GM23338 (cell line): ENCODE measurements around the gene PPP1R14B. TPM values are rescaled to one million over a fixed set of nuclear protein-coding genes. Genes with fewer than 3 reads are reported as not detected.

ENCODE experiments used
- ATAC-seq: fragments of 200-7000 bp; cut with Tn5 transposase; 3 replicates; pipeline ENCODE4 v1.9.1; 2020
- DNase-seq: peaks from one replicate; pipeline ENCODE4 v3.0.0-alpha.2; 2015; ENCODE audit warnings: low spot score
- H2AFZ ChIP-seq: fragments of 200-600 bp; sonication (generic); 2 replicates; pipeline ENCODE4 v1.8.0; 2016; ENCODE audit warnings: antibody characterized with exemption, mild to moderate bottlenecking, moderate library complexity
- H3F3A ChIP-seq: fragments of 200-600 bp; sonication (generic); replicated peaks from 2 replicates; pipeline ENCODE4 v1.8.0; 2017; ENCODE audit warnings: antibody characterized with exemption, mixed run types, low read depth
- H3K27ac ChIP-seq: fragments of 200-600 bp; sonication (generic); 2 replicates; pipeline ENCODE4 v1.6.1; 2016; ENCODE audit warnings: low read depth
- H3K27me3 ChIP-seq: fragments of 200-600 bp; sonication (generic); 2 replicates; pipeline ENCODE4 v1.8.0; 2016; ENCODE audit warnings: mild to moderate bottlenecking, mixed run types, moderate library complexity; ENCODE audit not compliant: insufficient read depth
- H3K36me3 ChIP-seq: fragments of 200-600 bp; sonication (generic); 2 replicates; pipeline ENCODE4 v1.8.0; 2016; ENCODE audit warnings: mild to moderate bottlenecking; ENCODE audit not compliant: insufficient read depth
- H3K4me1 ChIP-seq: fragments of 200-600 bp; sonication (generic); 2 replicates; pipeline ENCODE4 v1.8.0; 2016; ENCODE audit warnings: mild to moderate bottlenecking, moderate library complexity; ENCODE audit not compliant: insufficient read depth
- H3K4me2 ChIP-seq: fragments of 200-600 bp; sonication (generic); 2 replicates; pipeline ENCODE4 v1.7.1; 2017; ENCODE audit warnings: mixed run types
- H3K4me3 ChIP-seq: fragments of 200-600 bp; sonication (generic); 2 replicates; pipeline ENCODE4 v1.6.1; 2016; ENCODE audit warnings: mixed run types
- H3K79me2 ChIP-seq: fragments of 200-600 bp; sonication (generic); replicated peaks from 2 replicates; pipeline ENCODE4 v1.8.0; 2017; ENCODE audit warnings: mild to moderate bottlenecking; ENCODE audit not compliant: insufficient read depth
- H3K9me2 ChIP-seq: fragments of 200-600 bp; sonication (generic); 2 replicates; pipeline ENCODE4 v1.8.0; 2017; ENCODE audit not compliant: insufficient read depth
- H4K20me1 ChIP-seq: fragments of 200-600 bp; sonication (generic); replicated peaks from 2 replicates; pipeline ENCODE4 v1.8.0; 2017; ENCODE audit warnings: mild to moderate bottlenecking; ENCODE audit not compliant: insufficient read depth
- H3K27ac Mint-ChIP-seq: 2 replicates; pipeline ENCODE4 v1.8.0; 2020; ENCODE audit warnings: inconsistent platforms, mild to moderate bottlenecking, moderate library complexity, mixed read lengths
- H3K27me3 Mint-ChIP-seq: 3 replicates; pipeline ENCODE4 v1.8.0; 2022; ENCODE audit warnings: low read depth, mild to moderate bottlenecking, moderate library complexity, mixed read lengths, inconsistent platforms; ENCODE audit not compliant: insufficient read depth, poor library complexity
- H3K36me3 Mint-ChIP-seq: 3 replicates; pipeline ENCODE4 v1.8.0; 2021; ENCODE audit warnings: low read depth, mild to moderate bottlenecking, inconsistent platforms, moderate library complexity, mixed read lengths
- H3K4me1 Mint-ChIP-seq: 3 replicates; pipeline ENCODE4 v1.8.0; 2020; ENCODE audit warnings: mild to moderate bottlenecking, inconsistent platforms, mixed read lengths
- H3K4me3 Mint-ChIP-seq: 3 replicates; pipeline ENCODE4 v1.8.0; 2021; ENCODE audit warnings: moderate library complexity, mild to moderate bottlenecking, inconsistent platforms, mixed read lengths
- H3K9me3 Mint-ChIP-seq: 3 replicates; pipeline ENCODE4 v1.8.0; 2020; ENCODE audit warnings: moderate library complexity, mild to moderate bottlenecking, inconsistent platforms, mixed read lengths
- CREB1 ChIP-seq: fragments of 250-450 bp; sonication (Bioruptor Pico); IDR thresholded peaks from 2 replicates; pipeline ENCODE4 v1.5.0; 2020; ENCODE audit warnings: low read depth, mild to moderate bottlenecking, moderate library complexity
- ETS1 ChIP-seq: IDR thresholded peaks from 2 replicates; pipeline ENCODE4 v1.6.1; 2016; ENCODE audit warnings: antibody characterized with exemption
- EZH2 ChIP-seq: fragments of 200-600 bp; sonication (generic); IDR thresholded peaks from one replicate; pipeline ENCODE4 v1.8.0; 2017; ENCODE audit warnings: antibody characterized with exemption, mild to moderate bottlenecking, low read depth; ENCODE audit not compliant: unreplicated experiment
- EZH2phosphoT487 ChIP-seq: fragments of 200-600 bp; sonication (generic); IDR thresholded peaks from one replicate; pipeline ENCODE4 v1.8.1; 2018; ENCODE audit warnings: antibody characterized with exemption; ENCODE audit not compliant: unreplicated experiment
- JUNB ChIP-seq: IDR thresholded peaks from one replicate; pipeline ENCODE4 v1.6.1; 2016; ENCODE audit warnings: antibody characterized with exemption; ENCODE audit not compliant: unreplicated experiment
- NANOG ChIP-seq: IDR thresholded peaks from 2 replicates; pipeline ENCODE4 v1.6.1; 2016; ENCODE audit warnings: antibody characterized with exemption, borderline replicate concordance
- POLR2AphosphoS5 ChIP-seq: IDR thresholded peaks from 2 replicates; pipeline ENCODE4 v1.6.1; 2016; ENCODE audit warnings: antibody characterized with exemption, low read depth
- STAT1 ChIP-seq: IDR thresholded peaks from one replicate; pipeline ENCODE4 v1.6.1; 2016; ENCODE audit warnings: antibody characterized with exemption; ENCODE audit not compliant: unreplicated experiment
- ZNF114 ChIP-seq: fragments of 250-450 bp; sonication (Bioruptor Pico); IDR thresholded peaks from 2 replicates; pipeline ENCODE4 v1.5.0; 2020; ENCODE audit warnings: mild to moderate bottlenecking, moderate library complexity
- ZNF331 ChIP-seq: fragments of 250-450 bp; sonication (Bioruptor Pico); IDR thresholded peaks from 2 replicates; pipeline ENCODE4 v1.5.0; 2020; ENCODE audit warnings: low read depth, mild to moderate bottlenecking, moderate library complexity
- polyA plus RNA-seq: library from polyadenylated mRNA; unstranded; fragments of >200 nt; fragmentation: Nextera tagmentation; extraction: Ambion mirVana; gene quantifications from 2 replicates; pipeline ENCODE4 v1.2.1, GENCODE V29; 2016
- total RNA-seq: library from RNA; depleted of rRNA; stranded (reverse); fragments of >200 nt; shearing (Covaris generic); gene quantifications from 2 replicates; pipeline ENCODE4 v1.2.3, GENCODE V29; 2014
- TF ChIP-seq, protein P1 (sequence below): IDR thresholded peaks from one replicate; pipeline ENCODE4 v1.6.1; 2018; ENCODE audit warnings: antibody characterized with exemption; ENCODE audit not compliant: unreplicated experiment
- TF ChIP-seq, protein P2 (sequence below), 2 experiments: fragments of 200-600 bp in 1 of 2; sonication (generic) in 1 of 2; conservative IDR thresholded peaks; 2 replicates each; pipeline versions ENCODE4 v1.5.1 to v1.6.1; 2016 to 2017; ENCODE audit warnings: antibody characterized with exemption in 2 of 2, low read depth in 2 of 2, mild to moderate bottlenecking in 2 of 2, moderate library complexity in 1 of 2

Gene PPP1R14B
- total and polyA plus RNA-seq, 2 experiments from 2014 or later: 250 to 315 TPM

GRCh38 chr11:64251016-64251752, 4.4 kb upstream of the PPP1R14B start, which contains the start of gene PLCB3:
Gene PLCB3 (plus strand): TSS chr11:64251530. CDS start chr11:64251650, 120 bp downstream.
- H3K4me2 ChIP-seq: peak within 1 kb of the TSS; percentile 100

GRCh38 chr11:64250415-64251015, 3.8 kb upstream of the PPP1R14B start:
- peak; percentile 59 for DNase-seq
- Mint-ChIP-seq H3K27ac (peak overlapping the region; percentile 94), H3K4me1 (peaks cover 39% of the 10 kb centered on the region), H3K4me3 (peak overlapping the region; percentile 88), H3K9me3 (no peaks in the 10 kb centered on the region), H3K36me3 (peaks cover 13% of the 10 kb centered on the region), H3K27me3 (peaks cover 32% of the 10 kb centered on the region)
- peak overlapping the region; percentile 100 for H3K4me3 ChIP-seq
- H2AFZ ChIP-seq: no peak overlapping the region; the same call in 1 of the 2 replicates
- H3K27ac ChIP-seq: peak overlapping the region; percentile 96
- H3K36me3 ChIP-seq: no peaks in the 10 kb centered on the region
- H3K4me1 ChIP-seq: peaks cover 32% of the 10 kb centered on the region
- ATAC-seq: peak; percentile 1
- peak overlapping the region; percentile 100 for H3K4me2 ChIP-seq
- H3K27me3 ChIP-seq: no peaks in the 10 kb centered on the region
- no peaks in the 10 kb centered on the region for H3K9me2 ChIP-seq
- peaks cover 38% of the 10 kb centered on the region for H3F3A ChIP-seq
- peaks cover 27% of the 10 kb centered on the region for H3K79me2 ChIP-seq
- no peaks in the 10 kb centered on the region; the same call in none of the 2 replicates for H4K20me1 ChIP-seq
- TF ChIP-seq, protein P1, sequence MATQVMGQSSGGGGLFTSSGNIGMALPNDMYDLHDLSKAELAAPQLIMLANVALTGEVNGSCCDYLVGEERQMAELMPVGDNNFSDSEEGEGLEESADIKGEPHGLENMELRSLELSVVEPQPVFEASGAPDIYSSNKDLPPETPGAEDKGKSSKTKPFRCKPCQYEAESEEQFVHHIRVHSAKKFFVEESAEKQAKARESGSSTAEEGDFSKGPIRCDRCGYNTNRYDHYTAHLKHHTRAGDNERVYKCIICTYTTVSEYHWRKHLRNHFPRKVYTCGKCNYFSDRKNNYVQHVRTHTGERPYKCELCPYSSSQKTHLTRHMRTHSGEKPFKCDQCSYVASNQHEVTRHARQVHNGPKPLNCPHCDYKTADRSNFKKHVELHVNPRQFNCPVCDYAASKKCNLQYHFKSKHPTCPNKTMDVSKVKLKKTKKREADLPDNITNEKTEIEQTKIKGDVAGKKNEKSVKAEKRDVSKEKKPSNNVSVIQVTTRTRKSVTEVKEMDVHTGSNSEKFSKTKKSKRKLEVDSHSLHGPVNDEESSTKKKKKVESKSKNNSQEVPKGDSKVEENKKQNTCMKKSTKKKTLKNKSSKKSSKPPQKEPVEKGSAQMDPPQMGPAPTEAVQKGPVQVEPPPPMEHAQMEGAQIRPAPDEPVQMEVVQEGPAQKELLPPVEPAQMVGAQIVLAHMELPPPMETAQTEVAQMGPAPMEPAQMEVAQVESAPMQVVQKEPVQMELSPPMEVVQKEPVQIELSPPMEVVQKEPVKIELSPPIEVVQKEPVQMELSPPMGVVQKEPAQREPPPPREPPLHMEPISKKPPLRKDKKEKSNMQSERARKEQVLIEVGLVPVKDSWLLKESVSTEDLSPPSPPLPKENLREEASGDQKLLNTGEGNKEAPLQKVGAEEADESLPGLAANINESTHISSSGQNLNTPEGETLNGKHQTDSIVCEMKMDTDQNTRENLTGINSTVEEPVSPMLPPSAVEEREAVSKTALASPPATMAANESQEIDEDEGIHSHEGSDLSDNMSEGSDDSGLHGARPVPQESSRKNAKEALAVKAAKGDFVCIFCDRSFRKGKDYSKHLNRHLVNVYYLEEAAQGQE: no peak
- TF ChIP-seq, protein P2, sequence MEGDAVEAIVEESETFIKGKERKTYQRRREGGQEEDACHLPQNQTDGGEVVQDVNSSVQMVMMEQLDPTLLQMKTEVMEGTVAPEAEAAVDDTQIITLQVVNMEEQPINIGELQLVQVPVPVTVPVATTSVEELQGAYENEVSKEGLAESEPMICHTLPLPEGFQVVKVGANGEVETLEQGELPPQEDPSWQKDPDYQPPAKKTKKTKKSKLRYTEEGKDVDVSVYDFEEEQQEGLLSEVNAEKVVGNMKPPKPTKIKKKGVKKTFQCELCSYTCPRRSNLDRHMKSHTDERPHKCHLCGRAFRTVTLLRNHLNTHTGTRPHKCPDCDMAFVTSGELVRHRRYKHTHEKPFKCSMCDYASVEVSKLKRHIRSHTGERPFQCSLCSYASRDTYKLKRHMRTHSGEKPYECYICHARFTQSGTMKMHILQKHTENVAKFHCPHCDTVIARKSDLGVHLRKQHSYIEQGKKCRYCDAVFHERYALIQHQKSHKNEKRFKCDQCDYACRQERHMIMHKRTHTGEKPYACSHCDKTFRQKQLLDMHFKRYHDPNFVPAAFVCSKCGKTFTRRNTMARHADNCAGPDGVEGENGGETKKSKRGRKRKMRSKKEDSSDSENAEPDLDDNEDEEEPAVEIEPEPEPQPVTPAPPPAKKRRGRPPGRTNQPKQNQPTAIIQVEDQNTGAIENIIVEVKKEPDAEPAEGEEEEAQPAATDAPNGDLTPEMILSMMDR (conservative IDR thresholded peaks at IDR 0.05; ENCODE audit: low read depth in 2 of 2): no peak
- TF ChIP-seq JUNB (no peak), ZNF114 (CRISPR knock-in tag) (no peak), STAT1 (no peak), EZH2phosphoT487 (no peak), ETS1 (no peak), CREB1 (no peak), ZNF331 (CRISPR knock-in tag) (no peak), EZH2 (no peak), NANOG (no peak), POLR2AphosphoS5 (no peak; the same call in 1 of the 2 replicates)

More at GRCh38 chr11:64251016-64251752, 4.4 kb upstream of the PPP1R14B start, which contains the start of gene PLCB3:
- H4K20me1 ChIP-seq: no peaks in the 10 kb centered on the region; the same call in none of the 2 replicates
- DNase-seq (peak; percentile 83), ATAC-seq (peak; percentile 11)
- H3K4me1 ChIP-seq: peaks cover 32% of the 10 kb centered on the region
- peaks cover 20% of the 10 kb centered on the region for H3K79me2 ChIP-seq
- H2AFZ ChIP-seq: no peak within 1 kb of the TSS; the same call in 1 of the 2 replicates
- H3K9me2 ChIP-seq: no peaks in the 10 kb centered on the region
- Mint-ChIP-seq H3K27ac (peak within 1 kb of the TSS; percentile 94), H3K27me3 (peaks cover 28% of the 10 kb centered on the region), H3K4me3 (peak within 1 kb of the TSS; percentile 92), H3K36me3 (peaks cover 13% of the 10 kb centered on the region), H3K9me3 (no peaks in the 10 kb centered on the region), H3K4me1 (peaks cover 39% of the 10 kb centered on the region)
- H3K27me3 ChIP-seq: no peaks in the 10 kb centered on the region
- peak within 1 kb of the TSS; percentile 96 for H3K27ac ChIP-seq
- H3K36me3 ChIP-seq: no peaks in the 10 kb centered on the region
- TF ChIP-seq, protein P2 (conservative IDR thresholded peaks at IDR 0.05; ENCODE audit: low read depth in 2 of 2): peak; percentile 52 to 68
- TF ChIP-seq STAT1: no peak
- peaks cover 33% of the 10 kb centered on the region for H3F3A ChIP-seq
- peak within 1 kb of the TSS; percentile 100 for H3K4me3 ChIP-seq
